ENCODE measurements around the gene TIAM2. TPM values are rescaled to one million over a fixed set of nuclear protein-coding genes. Genes with fewer than 3 reads are reported as not detected.
A peak's percentile ranks its signal among the peaks of the same experiment; 100 is the strongest.

Gene TIAM2
- total and polyA plus RNA-seq, 9 of the 15 experiments (the other 6 are each of a cell fraction or from before 2014, with no cell fraction given): 0.73 to 6.5 (median 4.3) TPM

DNA sequence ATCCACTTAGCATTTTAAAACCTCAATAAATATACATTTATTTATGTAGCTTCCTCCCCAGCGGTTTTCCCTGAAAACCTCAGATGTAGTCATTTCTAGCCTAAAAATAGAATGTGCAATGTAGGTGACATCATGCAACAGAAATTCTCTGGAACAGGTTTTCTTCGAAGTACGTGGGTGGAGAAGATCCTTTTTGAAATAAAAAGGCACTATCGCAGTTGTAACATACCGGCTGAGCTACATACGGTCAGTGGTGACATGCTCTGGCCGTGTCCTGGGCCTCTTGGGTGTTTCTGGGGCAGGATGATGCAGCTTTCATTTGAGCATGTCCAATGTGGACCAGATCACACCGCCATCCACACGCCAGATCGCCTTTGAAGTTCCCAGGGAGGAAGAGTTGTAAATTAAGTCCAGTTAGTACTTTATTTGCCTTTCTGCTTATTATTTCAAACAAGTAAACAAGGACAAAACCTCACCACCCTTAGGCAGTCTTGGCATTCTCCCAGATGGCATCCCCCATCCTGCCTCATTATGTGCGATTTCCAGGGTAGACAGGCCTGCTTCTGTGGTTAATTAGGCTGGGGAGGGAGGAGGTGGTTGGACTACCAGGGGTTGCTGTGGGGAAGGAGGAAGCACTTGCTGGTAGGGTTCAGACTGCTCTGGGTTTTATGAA, 159.2 kb downstream of the TIAM2 start (continued):
- TF ChIP-seq MGA (IDR thresholded peaks at IDR 0.05) (peak; percentile 47; the same call in 1 of the 2 replicates), FOXM1 (IDR thresholded peaks at IDR 0.05; ENCODE audit: low read depth) (no peak), FOXM1 (CRISPR knock-in tag; IDR thresholded peaks at IDR 0.05; ENCODE audit: low read depth) (0 out of 2 replicates have a peak, but pooled peaks have one; percentile 54), RCOR1 (IDR thresholded peaks at IDR 0.05; ENCODE audit: borderline replicate concordance in 1 of 2, low read depth in 2 of 2, low read length in 2 of 2) (peak in 1 of 2 experiments; percentile 58; a peak in 1 of 4 replicates), CXXC5 (CRISPR knock-in tag; IDR thresholded peaks at IDR 0.05) (no peak), L3MBTL2 (IDR thresholded peaks at IDR 0.05) (peak; percentile 65), RAD51 (IDR thresholded peaks at IDR 0.05; ENCODE audit: borderline replicate concordance, low read depth) (no peak), TEAD4 (IDR thresholded peaks at IDR 0.05; ENCODE audit: low read length) (peak; percentile 80), TEAD4 (CRISPR knock-in tag; IDR thresholded peaks at IDR 0.05; ENCODE audit: borderline replicate concordance) (no peak), EZH2 (IDR thresholded peaks at IDR 0.05; ENCODE audit: borderline replicate concordance, low read depth, low read length) (no peak), STAT5A (IDR thresholded peaks at IDR 0.05; ENCODE audit: borderline replicate concordance, low read length) (peak; percentile 78), ZNF134 (CRISPR knock-in tag; conservative IDR thresholded peaks at IDR 0.05) (no peak), NFRKB (IDR thresholded peaks at IDR 0.05; ENCODE audit: low read depth) (no peak)

All from K562 (cell line).